HepG2 (cell line): ENCODE data around the gene CD7. TPM values are rescaled to one million over a fixed set of nuclear protein-coding genes. Genes with fewer than 3 reads are reported as not detected.

Source experiments
- AHR ChIP-seq: IDR thresholded peaks from 2 replicates; pipeline ENCODE4 v1.6.1; 2018; ENCODE audit warnings: missing genetic modification reagents, missing compliant biosample characterization
- NFATC3 ChIP-seq: sonication (generic); formaldehyde crosslinking; IDR thresholded peaks from 2 replicates; pipeline ENCODE4 v1.5.1; 2020; ENCODE audit warnings: mild to moderate bottlenecking, missing genetic modification reagents
- NKX3-1 ChIP-seq: sonication (generic); formaldehyde crosslinking; IDR thresholded peaks from 2 replicates; pipeline ENCODE4 v1.5.0; 2020; ENCODE audit warnings: missing genetic modification reagents
- NR2F2 ChIP-seq: IDR thresholded peaks from 2 replicates; pipeline ENCODE4 v1.6.1; 2012; ENCODE audit warnings: low read depth, inconsistent platforms, borderline replicate concordance
- PCBP1 ChIP-seq: fragments of 200-400 bp; formaldehyde crosslinking; IDR thresholded peaks from 2 replicates; pipeline ENCODE4 v1.6.1; 2017; ENCODE audit warnings: mild to moderate bottlenecking, low read depth, low read length, borderline replicate concordance
- RBM22 ChIP-seq: fragments of 200-400 bp; formaldehyde crosslinking; optimal IDR thresholded peaks from 2 replicates; pipeline ENCODE3; 2017; ENCODE audit warnings: mild to moderate bottlenecking, low read length, moderate library complexity
- REL ChIP-seq: sonication (generic); formaldehyde crosslinking; conservative IDR thresholded peaks from 2 replicates; pipeline ENCODE4 v1.8.0; 2022; ENCODE audit warnings: mild to moderate bottlenecking, missing genetic modification reagents, moderate library complexity
- RFXANK ChIP-seq: IDR thresholded peaks from 2 replicates; pipeline ENCODE4 v1.6.1; 2016
- TEAD3 ChIP-seq: optimal IDR thresholded peaks from 2 replicates; pipeline ENCODE3; 2016; ENCODE audit warnings: borderline replicate concordance
- TMF1 ChIP-seq: sonication (generic); formaldehyde crosslinking; IDR thresholded peaks from 2 replicates; pipeline ENCODE4 v1.8.1; 2022; ENCODE audit warnings: low read depth, missing genetic modification reagents
- ZBTB3 ChIP-seq: sonication (generic); formaldehyde crosslinking; IDR thresholded peaks from 2 replicates; pipeline ENCODE4 v1.4.0; 2020; ENCODE audit warnings: low read depth, mild to moderate bottlenecking, moderate library complexity, missing genetic modification reagents, borderline replicate concordance
- ZNF10 ChIP-seq: sonication (generic); formaldehyde crosslinking; IDR thresholded peaks from 2 replicates; pipeline ENCODE4 v1.4.0; 2020; ENCODE audit warnings: mild to moderate bottlenecking, low read depth, missing genetic modification reagents, borderline replicate concordance
- ZNF564 ChIP-seq: sonication (generic); formaldehyde crosslinking; IDR thresholded peaks from 2 replicates; pipeline ENCODE4 v1.8.1; 2023; ENCODE audit warnings: mild to moderate bottlenecking, missing genetic modification reagents
- ZNF674 ChIP-seq: sonication (generic); formaldehyde crosslinking; IDR thresholded peaks from 2 replicates; pipeline ENCODE4 v1.5.0; 2020; ENCODE audit warnings: low read depth, mild to moderate bottlenecking, missing genetic modification reagents
- ZSCAN12 ChIP-seq: sonication (generic); formaldehyde crosslinking; IDR thresholded peaks from 2 replicates; pipeline ENCODE4 v1.9.0; 2021; ENCODE audit warnings: mild to moderate bottlenecking, missing genetic modification reagents
- polyA plus RNA-seq, 8 experiments: library from polyadenylated mRNA; depleted of rRNA in 3 of 8; stranded (reverse) in 7 of 8; unstranded in 1 of 8; fragments of >200 nt; fragmentation: Illumina TruSeq in 4 of 8; extraction: Trizol in 4 of 8; gene quantifications; 2 replicates each; pipeline versions ENCODE4 v1.2.1 to v1.2.3, GENCODE V29; 2011 to 2016; ENCODE audit warnings: low read depth in 4 of 8, missing spikeins in 1 of 8, mixed read lengths in 1 of 8; ENCODE audit not compliant: insufficient read depth in 1 of 8
- total RNA-seq, 5 experiments: library from RNA; depleted of rRNA; stranded (reverse); fragments of >200 nt; fragmentation: Illumina TruSeq; extraction: Trizol; gene quantifications; 2 replicates each; pipeline ENCODE4 v1.2.3, GENCODE V29; 2016; ENCODE audit warnings: low read depth in 1 of 5
- TF ChIP-seq, protein P1 (sequence below), 2 experiments: IDR thresholded peaks; 2 replicates each; pipeline ENCODE4 v1.6.1; 2011 to 2012; ENCODE audit warnings: low read length in 2 of 2, borderline replicate concordance in 1 of 2, low read depth in 1 of 2, mild to moderate bottlenecking in 1 of 2, moderate library complexity in 1 of 2
- TF ChIP-seq, protein P2 (sequence below): sonication (generic); formaldehyde crosslinking; IDR thresholded peaks from 2 replicates; pipeline ENCODE4 v1.5.0; 2020; ENCODE audit warnings: missing genetic modification reagents
- TF ChIP-seq, protein P3 (sequence below): sonication (generic); formaldehyde crosslinking; IDR thresholded peaks from 2 replicates; pipeline ENCODE4 v1.9.0; 2021; ENCODE audit warnings: missing genetic modification reagents, borderline replicate concordance
- TF ChIP-seq, protein P4 (sequence below): sonication (generic); formaldehyde crosslinking; IDR thresholded peaks from 2 replicates; pipeline ENCODE4 v1.4.0; 2020; ENCODE audit warnings: missing genetic modification reagents

The CD7 gene
- total and polyA plus RNA-seq, 2 of the 13 experiments (the other 11 are each of a cell fraction or from before 2014, with no cell fraction given): 67.6 to 76.4 TPM

DNA sequence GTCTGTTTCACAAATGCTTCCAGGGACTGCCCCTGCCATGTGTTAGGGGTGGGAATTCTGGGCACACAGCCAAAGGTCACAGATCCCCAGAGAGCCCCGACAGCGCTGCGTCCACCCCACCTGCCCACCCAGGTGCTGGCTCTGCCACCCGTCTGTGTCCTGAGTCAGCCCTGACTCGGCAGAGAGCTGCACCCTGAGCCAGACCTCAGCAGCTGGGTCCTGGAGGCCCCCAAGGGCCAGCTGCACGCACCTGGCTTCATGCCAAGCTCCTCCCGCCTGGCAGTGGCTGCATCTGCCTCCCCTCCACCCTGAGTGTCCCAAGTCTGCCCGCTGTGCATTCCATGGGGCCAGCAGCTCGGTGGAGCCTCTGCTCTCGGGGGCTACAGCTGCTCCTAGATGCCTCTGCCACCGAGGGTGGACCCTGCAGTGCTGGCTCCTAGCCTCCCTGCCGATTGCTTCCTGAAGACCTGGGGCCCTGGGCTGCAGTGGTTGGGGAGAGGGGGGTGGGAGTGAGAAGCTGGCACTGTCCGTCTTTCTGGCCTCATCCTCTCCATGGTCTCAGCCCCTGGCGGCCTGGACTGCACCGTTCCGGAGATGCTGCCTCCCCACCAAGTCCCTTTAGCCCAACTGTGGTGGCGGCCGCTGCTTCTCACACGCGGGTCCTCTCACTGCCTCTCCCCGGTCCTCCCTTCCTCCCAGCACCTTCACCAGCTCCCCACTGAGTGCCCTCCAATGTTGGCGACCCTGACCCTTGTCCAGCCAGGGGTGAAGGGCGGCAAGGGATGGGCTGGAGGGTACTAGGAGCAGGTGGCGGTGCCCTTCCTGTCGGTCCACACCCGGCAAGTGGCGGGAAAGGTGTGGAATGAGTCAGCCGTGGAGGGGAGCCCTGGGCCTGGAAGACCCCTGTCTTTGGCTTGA is 13.2 kb upstream of the CD7 start (continued):
- TF ChIP-seq NR2F2: 0 out of 2 replicates have a peak, but pooled peaks have one; percentile 28
- no peak for TF ChIP-seq NFATC3 (CRISPR knock-in tag)
- TF ChIP-seq NKX3-1 (CRISPR knock-in tag): no peak
- TF ChIP-seq ZNF10 (CRISPR knock-in tag): no peak
- TF ChIP-seq RBM22: no peak
- TF ChIP-seq, protein P1, sequence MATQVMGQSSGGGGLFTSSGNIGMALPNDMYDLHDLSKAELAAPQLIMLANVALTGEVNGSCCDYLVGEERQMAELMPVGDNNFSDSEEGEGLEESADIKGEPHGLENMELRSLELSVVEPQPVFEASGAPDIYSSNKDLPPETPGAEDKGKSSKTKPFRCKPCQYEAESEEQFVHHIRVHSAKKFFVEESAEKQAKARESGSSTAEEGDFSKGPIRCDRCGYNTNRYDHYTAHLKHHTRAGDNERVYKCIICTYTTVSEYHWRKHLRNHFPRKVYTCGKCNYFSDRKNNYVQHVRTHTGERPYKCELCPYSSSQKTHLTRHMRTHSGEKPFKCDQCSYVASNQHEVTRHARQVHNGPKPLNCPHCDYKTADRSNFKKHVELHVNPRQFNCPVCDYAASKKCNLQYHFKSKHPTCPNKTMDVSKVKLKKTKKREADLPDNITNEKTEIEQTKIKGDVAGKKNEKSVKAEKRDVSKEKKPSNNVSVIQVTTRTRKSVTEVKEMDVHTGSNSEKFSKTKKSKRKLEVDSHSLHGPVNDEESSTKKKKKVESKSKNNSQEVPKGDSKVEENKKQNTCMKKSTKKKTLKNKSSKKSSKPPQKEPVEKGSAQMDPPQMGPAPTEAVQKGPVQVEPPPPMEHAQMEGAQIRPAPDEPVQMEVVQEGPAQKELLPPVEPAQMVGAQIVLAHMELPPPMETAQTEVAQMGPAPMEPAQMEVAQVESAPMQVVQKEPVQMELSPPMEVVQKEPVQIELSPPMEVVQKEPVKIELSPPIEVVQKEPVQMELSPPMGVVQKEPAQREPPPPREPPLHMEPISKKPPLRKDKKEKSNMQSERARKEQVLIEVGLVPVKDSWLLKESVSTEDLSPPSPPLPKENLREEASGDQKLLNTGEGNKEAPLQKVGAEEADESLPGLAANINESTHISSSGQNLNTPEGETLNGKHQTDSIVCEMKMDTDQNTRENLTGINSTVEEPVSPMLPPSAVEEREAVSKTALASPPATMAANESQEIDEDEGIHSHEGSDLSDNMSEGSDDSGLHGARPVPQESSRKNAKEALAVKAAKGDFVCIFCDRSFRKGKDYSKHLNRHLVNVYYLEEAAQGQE (IDR thresholded peaks at IDR 0.05; ENCODE audit: borderline replicate concordance in 1 of 2, low read depth in 1 of 2, low read length in 2 of 2): no peak
- TF ChIP-seq ZSCAN12 (CRISPR knock-in tag): no peak
- TF ChIP-seq, protein P2, sequence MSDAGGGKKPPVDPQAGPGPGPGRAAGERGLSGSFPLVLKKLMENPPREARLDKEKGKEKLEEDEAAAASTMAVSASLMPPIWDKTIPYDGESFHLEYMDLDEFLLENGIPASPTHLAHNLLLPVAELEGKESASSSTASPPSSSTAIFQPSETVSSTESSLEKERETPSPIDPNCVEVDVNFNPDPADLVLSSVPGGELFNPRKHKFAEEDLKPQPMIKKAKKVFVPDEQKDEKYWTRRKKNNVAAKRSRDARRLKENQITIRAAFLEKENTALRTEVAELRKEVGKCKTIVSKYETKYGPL: no peak
- no peak for TF ChIP-seq ZNF674 (CRISPR knock-in tag)
- TF ChIP-seq RFXANK (CRISPR knock-in tag): no peak
- 0 out of 2 replicates have a peak, but pooled peaks have one; percentile 35 for TF ChIP-seq PCBP1
- no peak for TF ChIP-seq ZBTB3
- TF ChIP-seq, protein P3, sequence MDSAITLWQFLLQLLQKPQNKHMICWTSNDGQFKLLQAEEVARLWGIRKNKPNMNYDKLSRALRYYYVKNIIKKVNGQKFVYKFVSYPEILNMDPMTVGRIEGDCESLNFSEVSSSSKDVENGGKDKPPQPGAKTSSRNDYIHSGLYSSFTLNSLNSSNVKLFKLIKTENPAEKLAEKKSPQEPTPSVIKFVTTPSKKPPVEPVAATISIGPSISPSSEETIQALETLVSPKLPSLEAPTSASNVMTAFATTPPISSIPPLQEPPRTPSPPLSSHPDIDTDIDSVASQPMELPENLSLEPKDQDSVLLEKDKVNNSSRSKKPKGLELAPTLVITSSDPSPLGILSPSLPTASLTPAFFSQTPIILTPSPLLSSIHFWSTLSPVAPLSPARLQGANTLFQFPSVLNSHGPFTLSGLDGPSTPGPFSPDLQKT (CRISPR knock-in tag): no peak
- TF ChIP-seq TMF1: 0 out of 2 replicates have a peak, but pooled peaks have one; percentile 72
- TF ChIP-seq ZNF564 (CRISPR knock-in tag): no peak
- TF ChIP-seq AHR (CRISPR knock-in tag): no peak; the same call in 1 of the 2 replicates
- no peak for TF ChIP-seq REL
- TF ChIP-seq, protein P4, sequence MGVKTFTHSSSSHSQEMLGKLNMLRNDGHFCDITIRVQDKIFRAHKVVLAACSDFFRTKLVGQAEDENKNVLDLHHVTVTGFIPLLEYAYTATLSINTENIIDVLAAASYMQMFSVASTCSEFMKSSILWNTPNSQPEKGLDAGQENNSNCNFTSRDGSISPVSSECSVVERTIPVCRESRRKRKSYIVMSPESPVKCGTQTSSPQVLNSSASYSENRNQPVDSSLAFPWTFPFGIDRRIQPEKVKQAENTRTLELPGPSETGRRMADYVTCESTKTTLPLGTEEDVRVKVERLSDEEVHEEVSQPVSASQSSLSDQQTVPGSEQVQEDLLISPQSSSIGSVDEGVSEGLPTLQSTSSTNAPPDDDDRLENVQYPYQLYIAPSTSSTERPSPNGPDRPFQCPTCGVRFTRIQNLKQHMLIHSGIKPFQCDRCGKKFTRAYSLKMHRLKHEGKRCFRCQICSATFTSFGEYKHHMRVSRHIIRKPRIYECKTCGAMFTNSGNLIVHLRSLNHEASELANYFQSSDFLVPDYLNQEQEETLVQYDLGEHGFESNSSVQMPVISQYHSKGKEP (CRISPR knock-in tag): no peak
- peak; percentile 93 for TF ChIP-seq TEAD3 (CRISPR knock-in tag)
